Stimulated activated CD8-positive, alpha-beta memory T cell treated with anti-CD3 and anti-CD28 coated beads, Interleukin-4, amount 100 ng/mL, for 4 hours (primary cell): ENCODE measurements around the gene DNAJB8.
A peak's percentile ranks its signal among the peaks of the same experiment; 100 is the strongest.

Experiments
- DNase-seq, 2 donors: peaks; one replicate each; pipeline ENCODE4 v3.0.0-alpha.2; 2020; ENCODE audit warnings: low read depth in 2 of 2, low spot score in 1 of 2

Gene DNAJB8

GRCh38 chr3:128466840-128467541, at the start of gene DNAJB8:
Gene DNAJB8 (minus strand): TSS chr3:128466890. CDS start chr3:128463245, 3,645 bp downstream.
- DNase-seq = peak; percentile 18 to 27

GRCh38 chr3:128515967-128516366, 49.3 kb upstream of the DNAJB8 start:
- no peak for DNase-seq

- DNase-seq = no peak
Measured at GRCh38 chr3:128508852-128509251, 42.2 kb upstream of the DNAJB8 start.

GRCh38 chr3:128506754-128507153, 40.1 kb upstream of the DNAJB8 start:
- DNase-seq = no peak

- no peak for DNase-seq
Measured at GRCh38 chr3:128505771-128506170, 39.1 kb upstream of the DNAJB8 start.

GRCh38 chr3:128504963-128505730, 38.5 kb upstream of the DNAJB8 start:
- DNase-seq = no peak

- DNase-seq = no peak
Measured at GRCh38 chr3:128504533-128504915, 37.8 kb upstream of the DNAJB8 start.

- DNase-seq = no peak
Measured at GRCh38 chr3:128503751-128504532, 37.3 kb upstream of the DNAJB8 start.

GRCh38 chr3:128503164-128503651, 36.5 kb upstream of the DNAJB8 start:
- no peak for DNase-seq

GRCh38 chr3:128502712-128503111, 36.0 kb upstream of the DNAJB8 start:
- no peak for DNase-seq

GRCh38 chr3:128501431-128501830, 34.7 kb upstream of the DNAJB8 start:
- no peak for DNase-seq

GRCh38 chr3:128500556-128500955, 33.9 kb upstream of the DNAJB8 start:
- DNase-seq = no peak

GRCh38 chr3:128499724-128500275, 33.1 kb upstream of the DNAJB8 start:
- no peak for DNase-seq

GRCh38 chr3:128498901-128499530, 32.3 kb upstream of the DNAJB8 start:
- no peak for DNase-seq

- no peak for DNase-seq
Measured at GRCh38 chr3:128498127-128498626, 31.5 kb upstream of the DNAJB8 start.

- DNase-seq = peak; percentile 29 to 35
Measured at GRCh38 chr3:128497305-128498126, 30.8 kb upstream of the DNAJB8 start.

GRCh38 chr3:128496602-128497304, 30.1 kb upstream of the DNAJB8 start:
- no peak for DNase-seq

GRCh38 chr3:128496019-128496601, 29.4 kb upstream of the DNAJB8 start:
- DNase-seq = no peak
